ENCODE data around the gene TIGD4. TPM values are rescaled to one million over a fixed set of nuclear protein-coding genes. Genes with fewer than 3 reads are reported as not detected.
"Not testable (repeated sequence)": the region's sequence is repeated elsewhere in the genome, so short reads cannot be mapped to it uniquely, and the experiment has no call there.

The TIGD4 gene
- total and polyA plus RNA-seq, 2 experiments from 2014 or later = 0.11 TPM; not detected in 1

DNA sequence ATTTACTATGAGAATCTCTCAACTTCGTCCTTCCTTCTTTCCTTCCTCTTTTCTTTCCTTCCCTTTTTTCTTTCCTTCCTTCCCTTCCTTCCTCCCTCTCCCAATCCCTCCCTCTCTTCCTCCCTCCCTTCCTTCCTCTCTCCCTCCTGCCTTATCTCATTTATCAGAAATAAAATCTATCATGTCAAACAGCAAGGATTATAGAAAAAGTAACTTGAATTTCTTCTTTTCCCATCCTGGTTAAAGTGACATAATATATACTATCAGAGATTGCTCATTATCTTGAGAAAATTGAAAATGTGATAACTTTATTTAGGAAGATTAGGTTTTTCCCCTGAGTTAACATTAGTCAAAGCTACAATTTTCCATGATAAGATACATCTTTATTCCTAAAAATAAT lies 5.6 kb downstream of the TIGD4 start:
- no peaks in the 10 kb centered on the region for H4K20me1 ChIP-seq (ENCODE audit: insufficient read depth)
- H3K9me2 ChIP-seq (ENCODE audit: insufficient read depth) = no peaks in the 10 kb centered on the region
- H3K27ac ChIP-seq = no peak overlapping the region
- H3K4me2 ChIP-seq (ENCODE audit: unreplicated experiment) = no peak overlapping the region
- no peaks in the 10 kb centered on the region for H3K9me3 ChIP-seq (ENCODE audit: low read depth)
- in situ Hi-C loops (cut with MboI) = no loop called here
- H3K27me3 ChIP-seq (replicated peaks; ENCODE audit: insufficient read depth) = no peaks in the 10 kb centered on the region
- no peaks in the 10 kb centered on the region for H3K4me1 ChIP-seq (ENCODE audit: insufficient read depth)
- H3K9ac ChIP-seq = no peak overlapping the region
- DNase-seq = no peak
- H3K79me2 ChIP-seq (ENCODE audit: insufficient read depth) = no peaks in the 10 kb centered on the region
- no peak overlapping the region for H3K4me3 ChIP-seq
- H2AFZ ChIP-seq = no peak overlapping the region
- H3F3A ChIP-seq (ENCODE audit: insufficient read depth) = no peaks in the 10 kb centered on the region
- TF ChIP-seq EZH2 (IDR thresholded peaks at IDR 0.05; ENCODE audit: insufficient read depth, poor library complexity, severe bottlenecking) (no peak), EZH2phosphoT487 (IDR thresholded peaks at IDR 0.05; ENCODE audit: insufficient read depth, low read depth) (no peak)
- 36 to 41% methylated on average over 1 of the region's 1 CpG for WGBS, 2 experiments (ENCODE audit: low coverage in 1 of 2, low lambda C conversion rate in 2 of 2, missing lambda C conversion rate in 2 of 2)
- H3K36me3 ChIP-seq (ENCODE audit: low read depth) = no peaks in the 10 kb centered on the region

GRCh38 chr4:152773339-152773738 lies 6.2 kb downstream of the TIGD4 start:
- DNase-seq = no peak
- Histone ChIP-seq H3K79me2 (ENCODE audit: insufficient read depth) (no peaks in the 10 kb centered on the region), H3F3A (ENCODE audit: insufficient read depth) (no peaks in the 10 kb centered on the region), H3K4me1 (ENCODE audit: insufficient read depth) (no peaks in the 10 kb centered on the region), H3K9me3 (ENCODE audit: low read depth) (no peaks in the 10 kb centered on the region), H3K9me2 (ENCODE audit: insufficient read depth) (no peaks in the 10 kb centered on the region), H2AFZ (no peak overlapping the region), H3K9ac (no peak overlapping the region), H3K4me3 (no peak overlapping the region), H3K4me2 (ENCODE audit: unreplicated experiment) (no peak overlapping the region), H4K20me1 (ENCODE audit: insufficient read depth) (no peaks in the 10 kb centered on the region), H3K27me3 (replicated peaks; ENCODE audit: insufficient read depth) (no peaks in the 10 kb centered on the region), H3K27ac (no peak overlapping the region), H3K36me3 (ENCODE audit: low read depth) (no peaks in the 10 kb centered on the region)
- TF ChIP-seq EZH2phosphoT487 (IDR thresholded peaks at IDR 0.05; ENCODE audit: insufficient read depth, low read depth) = no peak
- TF ChIP-seq EZH2 (IDR thresholded peaks at IDR 0.05; ENCODE audit: insufficient read depth, poor library complexity, severe bottlenecking) = no peak
- 74 to 78% methylated on average over 2 of the region's 2 CpGs for WGBS, 2 experiments (ENCODE audit: low coverage in 1 of 2, low lambda C conversion rate in 2 of 2, missing lambda C conversion rate in 2 of 2)
- in situ Hi-C loops (cut with MboI) = no loop called here

DNA sequence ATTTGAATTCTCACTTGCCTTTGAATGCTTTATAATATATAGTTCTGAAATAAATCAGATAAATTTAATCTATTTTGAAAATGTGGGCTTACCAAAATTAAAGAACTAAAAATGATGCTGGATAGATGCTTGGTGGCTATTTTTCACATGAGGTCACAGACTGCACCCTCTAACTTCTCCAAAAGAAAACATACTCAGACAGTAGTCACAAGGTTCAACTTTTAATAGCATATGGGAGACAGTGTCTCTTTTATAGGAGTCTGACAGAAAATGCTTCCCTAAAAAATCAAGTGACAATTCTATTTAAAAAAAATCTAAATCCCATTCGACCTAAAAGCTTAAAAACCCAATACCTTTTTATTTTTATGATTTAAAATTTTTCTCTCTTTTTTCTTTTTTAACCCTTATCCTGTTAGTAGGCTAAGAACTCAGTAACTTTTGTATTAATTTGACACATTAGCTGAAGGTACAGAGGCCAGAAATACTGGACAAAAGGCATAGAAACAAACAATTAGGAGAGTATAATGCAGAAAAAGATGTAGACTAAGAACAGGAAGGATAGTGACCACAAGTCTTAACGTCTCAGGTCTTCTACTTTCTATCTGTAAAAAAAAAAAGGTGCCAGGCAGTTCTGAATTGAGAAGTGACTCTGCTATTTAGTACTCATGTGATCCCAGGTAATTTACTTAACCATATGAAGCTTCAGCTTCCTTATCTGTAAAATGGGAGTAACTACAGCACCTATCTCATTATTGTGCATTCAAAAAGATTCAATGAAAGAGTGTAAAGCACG lies 7.6 kb downstream of the TIGD4 start:
- Histone ChIP-seq H3K4me3 (no peak overlapping the region), H3K4me1 (ENCODE audit: insufficient read depth) (no peaks in the 10 kb centered on the region), H3F3A (ENCODE audit: insufficient read depth) (no peaks in the 10 kb centered on the region), H2AFZ (no peak overlapping the region), H3K9me2 (ENCODE audit: insufficient read depth) (no peaks in the 10 kb centered on the region), H3K9me3 (ENCODE audit: low read depth) (no peaks in the 10 kb centered on the region), H3K79me2 (ENCODE audit: insufficient read depth) (no peaks in the 10 kb centered on the region), H3K36me3 (ENCODE audit: low read depth) (no peaks in the 10 kb centered on the region), H3K4me2 (ENCODE audit: unreplicated experiment) (no peak overlapping the region), H3K27me3 (replicated peaks; ENCODE audit: insufficient read depth) (no peaks in the 10 kb centered on the region), H3K27ac (no peak overlapping the region), H3K9ac (no peak overlapping the region), H4K20me1 (ENCODE audit: insufficient read depth) (no peaks in the 10 kb centered on the region)
- WGBS, 2 experiments (ENCODE audit: low coverage in 1 of 2, low lambda C conversion rate in 2 of 2, missing lambda C conversion rate in 2 of 2) = 50 to 51% methylated on average over 3 of the region's 3 CpGs
- no peak for DNase-seq
- in situ Hi-C loops (cut with MboI) = no loop called here
- no peak for TF ChIP-seq EZH2phosphoT487 (IDR thresholded peaks at IDR 0.05; ENCODE audit: insufficient read depth, low read depth)
- no peak for TF ChIP-seq EZH2 (IDR thresholded peaks at IDR 0.05; ENCODE audit: insufficient read depth, poor library complexity, severe bottlenecking)

GRCh38 chr4:152765069-152765737 lies 14.3 kb downstream of the TIGD4 start:
- H3K4me2 ChIP-seq (ENCODE audit: unreplicated experiment); H3F3A ChIP-seq (ENCODE audit: insufficient read depth); H2AFZ ChIP-seq; H3K4me1 ChIP-seq (ENCODE audit: insufficient read depth); H3K9me3 ChIP-seq (ENCODE audit: low read depth); H3K9ac ChIP-seq; H4K20me1 ChIP-seq (ENCODE audit: insufficient read depth); H3K79me2 ChIP-seq (ENCODE audit: insufficient read depth); H3K36me3 ChIP-seq (ENCODE audit: low read depth); DNase-seq; H3K27ac ChIP-seq; H3K4me3 ChIP-seq; in situ Hi-C loops (cut with MboI); H3K9me2 ChIP-seq (ENCODE audit: insufficient read depth); H3K27me3 ChIP-seq (replicated peaks; ENCODE audit: insufficient read depth): not testable (repeated sequence)
- WGBS, 2 experiments (ENCODE audit: low coverage in 1 of 2, low lambda C conversion rate in 2 of 2, missing lambda C conversion rate in 2 of 2) = 86 to 92% methylated on average over 7 to 54 of the region's 54 CpGs

Data from GM23248 (cell line).